Gastrocnemius medialis (tissue), 4 donors: ENCODE results near the gene SACS.

Experiments used
- CTCF ChIP-seq, 5 experiments: fragments of 450-650 bp in 3 of 5; fragments of 200-600 bp in 2 of 5; sonication (generic) in 2 of 5; IDR thresholded peaks in 4 of 5; conservative IDR thresholded peaks in 1 of 5; 1 replicate in 4 of 5; 2 replicates in 1 of 5; pipeline ENCODE4 v1.5.1; 2016 to 2019; ENCODE audit warnings: antibody characterized with exemption in 5 of 5, mild to moderate bottlenecking in 3 of 5, moderate library complexity in 3 of 5
- POLR2A ChIP-seq, 2 donors: fragments of 450-650 bp; IDR thresholded peaks; one replicate each; pipeline ENCODE4 v1.6.1; 2017; ENCODE audit warnings: antibody characterized with exemption in 2 of 2, mild to moderate bottlenecking in 2 of 2, moderate library complexity in 2 of 2

- no peak for TF ChIP-seq CTCF (IDR thresholded peaks at IDR 0.05 in 4 of 5, conservative IDR thresholded peaks at IDR 0.05 in 1 of 5)
- TF ChIP-seq POLR2A (IDR thresholded peaks at IDR 0.05) = no peak
Measured at GRCh38 chr13:23347601-23348000, 85.9 kb downstream of the SACS start.
